Measurements from ENCODE around the gene COBL.

- TF ChIP-seq CTCF (IDR thresholded peaks at IDR 0.05 in 2 of 3, conservative IDR thresholded peaks at IDR 0.05 in 1 of 3; ENCODE audit: control insufficient read depth in 2 of 3, extremely low read depth in 1 of 3, insufficient read depth in 1 of 3, low read depth in 3 of 3, low read length in 3 of 3): no peak
- TF ChIP-seq MXI1 (IDR thresholded peaks at IDR 0.05; ENCODE audit: low read depth, low read length): no peak
- no peak for TF ChIP-seq ZBTB11 (CRISPR knock-in tag; IDR thresholded peaks at IDR 0.05)
- no peak for TF ChIP-seq NFYB (IDR thresholded peaks at IDR 0.05; ENCODE audit: insufficient read depth, low read depth, low read length)
These were observed 233.6 kb downstream of the COBL start for GRCh38 chr7:51082940-51083533.

Measured in GM12878 (cell line).